HG03097 (cell line): ENCODE data around the gene DNAH1.
"Not testable (repeated sequence)": the region's sequence is repeated elsewhere in the genome, so short reads cannot be mapped to it uniquely, and the experiment has no call there.

Experiments
- ATAC-seq: cut with Tn5 transposase; IDR thresholded peaks from one replicate; pipeline ENCODE4 v1.9.1; 2021; ENCODE audit not compliant: unreplicated experiment, low FRiP score

The DNAH1 gene

DNA sequence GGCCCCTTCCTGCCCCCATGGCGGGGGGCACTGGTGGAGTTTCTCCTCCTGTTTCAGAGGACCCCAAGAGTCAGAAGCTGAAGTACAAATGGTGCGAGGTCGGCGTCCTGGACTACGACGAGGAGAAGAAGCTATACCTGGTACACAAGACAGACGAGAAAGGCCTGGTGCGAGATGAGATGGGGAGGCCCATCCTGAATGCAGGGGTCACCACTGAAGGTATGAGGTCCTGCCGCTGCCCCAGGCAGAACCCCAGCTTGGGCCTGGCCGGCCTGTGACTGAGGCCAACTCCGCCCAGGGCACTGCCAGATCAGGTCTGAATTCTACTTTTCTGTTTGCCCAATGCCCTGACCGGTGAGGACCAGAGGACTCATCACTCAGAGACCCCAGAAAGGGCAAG, 15.0 kb downstream of the DNAH1 start:
- no peak for ATAC-seq

DNA sequence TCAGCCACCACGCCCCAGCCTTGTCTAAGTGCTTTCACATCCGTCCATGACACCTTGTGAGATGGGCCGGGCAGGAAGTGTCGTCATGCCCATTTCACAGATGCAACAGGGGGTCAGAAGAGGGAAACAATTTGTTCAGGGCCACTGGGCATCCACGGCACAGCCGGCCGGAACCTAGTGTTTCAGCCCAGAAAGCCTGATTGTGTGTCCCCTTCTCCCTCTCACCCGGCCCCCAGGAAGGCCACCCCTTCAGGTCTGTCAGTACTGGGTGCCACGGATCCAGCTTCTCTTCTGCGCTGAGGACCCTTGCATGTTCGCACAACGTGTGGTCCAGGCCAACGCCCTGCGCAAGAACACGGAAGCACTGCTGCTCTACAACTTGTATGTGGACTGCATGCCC, 15.8 kb downstream of the DNAH1 start:
- ATAC-seq, result no peak

DNA sequence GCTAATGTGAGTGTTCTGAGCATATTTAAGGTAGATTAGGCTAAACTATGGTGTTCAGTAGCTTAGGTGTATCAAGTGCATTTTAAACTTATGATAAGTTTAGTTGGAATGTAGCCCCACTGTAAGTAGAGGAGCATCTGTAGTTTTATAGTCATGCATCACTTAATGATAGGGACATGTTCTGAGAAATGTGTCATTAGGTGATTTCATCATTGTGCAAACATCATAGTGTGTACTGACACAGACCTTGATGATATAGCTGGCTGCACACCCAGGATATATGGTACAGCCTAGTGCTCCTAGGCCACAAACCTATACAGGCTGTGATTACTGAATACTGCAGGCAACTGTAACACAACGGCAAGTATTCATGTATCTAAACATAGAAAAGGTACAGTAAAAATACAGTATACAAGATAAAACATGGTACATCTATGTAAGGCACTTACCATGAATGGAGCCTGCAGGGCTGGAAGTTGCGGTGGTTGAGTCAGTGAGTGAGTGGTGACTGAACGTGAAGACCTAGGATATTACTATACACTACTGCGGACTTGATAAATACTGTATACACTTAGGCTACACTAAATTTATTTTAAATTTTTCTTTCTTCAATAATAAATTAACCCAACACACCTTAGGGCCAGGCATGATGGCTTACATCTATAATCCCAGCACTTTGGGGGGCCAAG, 17.9 kb downstream of the DNAH1 start:
- no peak for ATAC-seq

GRCh38 chr3:52338131-52338530, 22.0 kb downstream of the DNAH1 start:
- not testable (repeated sequence) for ATAC-seq

- no peak for ATAC-seq
Observed at GRCh38 chr3:52339612-52340011, 23.5 kb downstream of the DNAH1 start.

DNA sequence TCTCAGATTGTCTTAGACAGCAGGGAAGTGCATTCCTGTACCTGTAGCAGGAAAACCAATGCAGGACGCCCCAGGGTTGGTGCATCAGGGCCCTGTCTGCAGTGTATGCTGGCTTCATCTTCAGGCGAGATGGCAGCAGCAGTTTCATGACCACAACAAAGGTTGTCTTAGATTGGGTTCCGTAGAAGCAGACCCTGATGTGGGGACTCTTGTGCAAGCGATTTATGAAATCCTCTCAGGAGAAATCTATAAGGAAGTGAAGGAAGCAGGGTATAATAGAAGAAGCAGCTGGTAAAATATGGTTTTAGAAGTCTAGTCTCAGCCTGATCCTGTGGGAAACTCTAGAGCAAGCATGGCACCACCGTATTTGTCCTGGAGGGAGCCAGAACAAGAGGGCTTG, 25.0 kb downstream of the DNAH1 start:
- no peak for ATAC-seq

GRCh38 chr3:52343946-52344600, 28.0 kb downstream of the DNAH1 start:
- no peak for ATAC-seq

DNA sequence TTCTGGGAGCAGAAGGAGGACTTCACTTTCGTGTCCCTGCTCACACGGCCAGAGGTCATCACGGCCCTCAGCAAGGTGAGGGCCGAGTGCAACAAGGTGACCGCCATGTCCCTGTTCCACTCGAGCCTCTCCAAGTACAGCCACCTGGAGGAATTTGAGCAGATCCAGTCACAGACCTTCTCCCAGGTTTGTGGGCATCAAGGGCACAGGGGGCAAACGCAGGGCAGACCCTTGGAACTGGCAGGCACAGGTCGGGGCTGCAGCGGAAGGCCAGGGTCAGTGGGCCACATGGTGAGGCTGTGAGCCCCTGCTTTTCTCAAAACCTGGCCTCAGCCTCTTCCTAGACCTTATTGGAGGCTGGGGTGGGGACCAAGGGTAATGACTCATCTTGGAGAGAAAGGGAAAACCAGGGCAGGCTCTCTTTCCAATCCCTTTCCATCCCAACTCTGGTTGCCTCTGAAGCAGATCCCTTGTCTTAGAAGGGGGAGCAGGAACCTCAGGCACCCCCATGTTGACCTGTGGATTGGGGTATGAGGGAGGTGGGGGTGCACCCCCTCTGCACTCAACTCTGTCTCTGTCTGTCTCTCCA, 29.5 kb downstream of the DNAH1 start:
- no peak for ATAC-seq

GRCh38 chr3:52346623-52347530, 30.8 kb downstream of the DNAH1 start:
- no peak for ATAC-seq

DNA sequence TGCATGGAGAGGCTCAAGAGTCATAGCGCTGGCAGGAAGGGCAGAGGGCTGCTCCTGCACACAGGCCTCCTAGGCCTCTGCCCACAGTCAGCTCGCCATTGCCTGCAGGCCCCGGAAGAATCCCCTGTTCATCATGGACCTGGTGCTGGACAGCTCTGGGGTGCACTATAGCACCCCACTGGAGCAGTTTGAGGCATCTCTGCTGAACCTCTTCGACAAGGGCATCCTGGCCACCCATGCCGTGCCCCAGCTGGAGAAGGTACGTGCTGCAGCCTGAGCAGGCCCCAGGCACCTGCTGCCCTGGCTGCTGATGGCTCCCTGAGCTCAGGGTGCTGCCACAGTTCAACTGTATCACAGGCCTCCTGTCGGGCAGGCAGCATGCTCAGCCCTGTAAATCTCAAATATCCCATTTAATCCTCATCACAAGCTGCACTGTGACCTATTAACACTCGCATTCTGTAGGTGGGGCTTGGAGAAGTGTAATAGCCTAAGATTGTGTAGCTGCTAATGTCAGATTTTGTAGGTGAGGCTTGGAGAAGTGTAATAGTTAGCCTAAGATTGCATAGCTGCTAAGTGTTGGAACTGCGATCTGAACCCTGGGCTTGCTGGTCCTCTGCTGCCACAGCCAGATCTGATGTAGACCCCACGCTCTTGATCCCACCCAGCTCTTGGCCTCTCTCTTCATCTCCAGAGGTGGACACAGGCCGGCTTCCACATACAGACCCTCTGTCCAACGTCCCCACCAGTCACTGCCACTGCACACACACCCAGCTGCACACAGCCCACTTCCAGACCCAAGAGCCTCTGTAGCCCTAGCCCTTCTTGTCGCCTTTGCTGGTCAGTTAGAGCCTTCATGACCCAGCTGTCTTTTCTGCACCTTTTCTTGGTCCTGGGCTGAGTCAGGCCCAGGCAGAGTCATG, 31.9 kb downstream of the DNAH1 start:
- ATAC-seq, result no peak

GRCh38 chr3:52349131-52349530, 33.0 kb downstream of the DNAH1 start:
- no peak for ATAC-seq

DNA sequence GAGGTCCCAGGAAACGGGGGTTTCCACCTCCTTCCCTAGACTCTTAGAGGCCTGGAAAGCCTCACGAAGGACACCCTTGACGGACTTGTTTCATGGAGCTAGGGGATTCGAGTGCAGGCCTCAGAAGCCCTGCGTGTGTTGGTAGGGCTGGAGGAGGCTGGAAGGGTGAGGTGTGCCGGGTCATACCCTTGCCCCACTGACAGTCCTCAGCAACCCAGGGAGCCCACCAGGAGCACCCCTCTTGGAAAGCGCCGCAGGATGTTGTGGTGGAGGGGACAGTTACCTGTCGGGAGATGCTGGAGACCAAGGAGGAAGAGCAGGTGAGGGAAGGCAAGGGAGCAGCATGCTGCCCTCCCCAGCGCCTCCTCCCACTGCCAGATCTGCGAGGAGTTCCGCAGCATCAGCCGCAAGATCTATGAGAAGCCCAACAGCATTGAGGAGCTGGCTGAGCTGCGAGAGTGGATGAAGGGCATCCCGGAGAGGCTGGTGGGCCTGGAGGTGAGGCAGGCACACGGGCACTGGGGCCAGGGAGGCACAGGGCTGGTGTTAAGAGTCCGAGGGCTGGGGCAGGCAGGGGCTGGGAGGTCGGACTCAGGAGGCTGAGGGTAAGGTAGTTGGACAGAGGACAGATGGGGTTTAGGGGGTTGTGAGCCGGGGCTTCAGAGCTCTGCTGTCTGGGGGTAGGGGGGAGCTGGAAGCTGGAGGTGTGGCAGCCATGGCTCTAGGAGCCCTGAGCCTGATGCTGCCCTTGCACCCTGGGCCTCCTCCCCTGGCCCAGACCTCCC, 33.7 kb downstream of the DNAH1 start:
- ATAC-seq, result no peak

- no peak for ATAC-seq
Observed at GRCh38 chr3:52350416-52350815, 34.3 kb downstream of the DNAH1 start.

DNA sequence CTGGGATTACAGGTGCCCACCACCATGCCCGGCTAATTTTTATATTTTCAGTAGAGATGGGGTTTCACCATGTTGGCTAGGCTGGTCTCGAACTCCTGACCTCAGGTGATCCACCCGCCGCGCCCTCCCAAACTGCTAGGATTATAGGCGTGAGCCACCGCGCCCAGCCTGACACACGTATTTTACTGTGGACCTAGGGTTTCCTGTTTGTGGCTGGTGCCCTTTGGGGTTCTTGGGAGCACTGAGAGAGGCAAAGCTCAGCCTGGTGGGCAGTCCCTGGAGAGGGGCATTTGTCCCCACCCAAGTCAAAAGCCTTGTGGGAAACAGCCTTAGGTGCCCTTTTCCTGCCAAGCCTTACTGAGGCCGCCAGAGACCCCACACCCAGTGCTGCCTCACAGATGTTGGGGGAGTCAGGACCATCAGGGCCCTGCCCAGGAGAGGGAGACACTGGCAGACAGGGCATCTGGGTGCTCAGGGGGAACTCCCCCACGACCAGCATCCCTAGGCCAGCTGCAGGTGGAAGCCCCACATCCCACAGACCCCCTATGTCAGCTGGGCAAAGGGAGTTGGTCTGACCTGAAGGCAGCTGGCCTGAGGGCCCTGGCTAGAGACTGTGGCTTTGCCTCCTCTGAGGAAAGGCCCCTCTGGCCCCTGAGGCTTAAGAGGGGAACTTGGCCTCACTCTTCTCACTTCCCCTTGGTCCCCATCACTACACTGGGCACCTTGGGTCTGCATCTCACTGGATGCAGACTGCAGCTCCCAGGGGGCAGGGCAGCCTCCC, 35.1 kb downstream of the DNAH1 start:
- ATAC-seq, result no peak

DNA sequence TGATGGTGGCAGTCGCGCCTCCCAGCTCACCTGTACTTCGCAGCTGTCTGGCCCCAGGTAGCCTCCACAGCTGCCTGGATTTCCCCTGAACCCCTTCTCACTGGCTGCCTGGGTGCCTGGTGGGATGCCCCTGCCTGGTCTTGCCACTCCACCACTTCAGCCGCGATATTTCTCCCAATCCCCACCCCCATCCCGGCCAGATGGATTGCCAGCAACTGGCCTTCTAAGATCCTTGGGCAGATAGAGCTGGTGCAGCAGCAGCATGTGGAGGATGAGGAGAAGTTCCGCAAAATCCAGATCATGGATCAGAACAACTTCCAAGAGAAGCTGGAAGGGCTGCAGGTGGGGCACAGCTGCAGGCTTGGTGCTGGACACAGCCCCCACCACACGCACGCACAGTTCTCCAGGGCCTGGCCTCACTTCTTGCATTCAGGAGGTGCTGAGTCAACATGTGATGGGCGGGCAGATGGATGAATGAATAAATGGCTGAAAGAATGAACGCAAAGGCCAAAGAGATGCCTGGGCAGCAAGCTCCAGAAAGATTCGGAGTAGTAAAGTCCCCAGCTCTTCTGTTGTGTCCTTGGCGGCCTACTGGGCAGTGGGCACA, 35.7 kb downstream of the DNAH1 start:
- ATAC-seq, result no peak

DNA sequence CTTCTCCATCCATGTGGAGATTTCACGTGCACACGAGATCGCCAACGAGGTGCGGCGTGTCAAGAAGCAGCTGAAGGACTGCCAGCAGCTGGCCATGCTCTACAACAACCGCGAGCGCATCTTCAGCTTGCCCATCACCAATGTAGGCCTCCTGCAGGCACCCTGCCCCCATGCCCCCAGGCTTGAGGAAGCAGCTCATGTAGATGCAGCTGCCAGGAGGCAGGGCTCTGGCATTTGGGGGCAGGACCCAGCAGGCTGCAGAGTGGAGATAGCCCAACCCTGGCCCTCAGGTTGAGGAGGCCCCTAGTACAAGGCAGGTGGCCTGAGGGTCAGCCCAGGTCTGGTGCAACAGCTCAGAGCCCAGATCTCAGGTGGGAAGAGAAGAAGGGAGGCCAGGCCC, 36.4 kb downstream of the DNAH1 start:
- no peak for ATAC-seq

- ATAC-seq, result no peak
Observed at GRCh38 chr3:52353291-52353855, 37.3 kb downstream of the DNAH1 start.

DNA sequence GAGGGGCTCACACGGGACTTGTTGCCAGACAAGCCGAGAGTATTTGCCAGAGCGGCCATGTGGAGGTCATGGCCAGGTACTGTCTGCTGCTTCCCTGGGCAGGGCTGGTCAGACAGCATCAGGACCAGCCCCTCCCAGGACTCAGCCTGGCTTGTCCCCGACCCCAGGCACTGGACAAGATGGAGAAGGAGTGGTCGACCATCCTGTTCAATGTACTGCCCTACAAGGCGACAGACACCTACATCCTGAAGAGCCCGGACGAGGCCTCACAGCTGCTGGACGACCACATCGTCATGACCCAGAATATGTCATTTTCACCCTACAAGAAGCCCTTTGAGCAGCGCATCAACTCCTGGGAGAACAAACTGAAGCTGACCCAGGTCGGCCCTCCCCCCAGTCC, 38.6 kb downstream of the DNAH1 start:
- ATAC-seq, result no peak
